A549 (cell line): Measurements from ENCODE around the gene GLTPD2. TPM values are rescaled to one million over a fixed set of nuclear protein-coding genes. Genes with fewer than 3 reads are reported as not detected.

Experiments used
- ATAC-seq, 2 experiments: fragments of 200-7000 bp in 1 of 2; fragments of >200 bp in 1 of 2; cut with Nextera tagmentation in 1 of 2; cut with Tn5 transposase in 1 of 2; 3 replicates each; pipeline versions ENCODE4 v1.8.0 to v1.9.1; 2018 to 2020; ENCODE audit warnings: mild to moderate bottlenecking in 1 of 2, moderate library complexity in 1 of 2
- CTCF ChIA-PET: fragments of 300-600 bp; sonication (Branson Sonifier 250); formaldehyde crosslinking; extraction: SDS; loops from one replicate; lab custom pipeline; 2021; ENCODE audit warnings: antibody characterized with exemption, inconsistent platforms; lab: Yijun Ruan, JAX
- POLR2A ChIA-PET: fragments of 350-600 bp; formaldehyde crosslinking; extraction: SDS; loops from one replicate; lab custom pipeline; 2021; ENCODE audit warnings: antibody characterized with exemption, inconsistent platforms; lab: Yijun Ruan, JAX
- DNase-seq, 2 experiments: peaks; one replicate each; pipeline versions ENCODE4 v3.0.0 to v3.0.0-alpha.2; 2011 to 2016; ENCODE audit warnings: low read depth in 1 of 2, low spot score in 1 of 2
- FAIRE-seq: peaks from 2 replicates; lab custom pipeline; 2011; peaks lifted over from hg19 to GRCh38; lab: Jason Lieb, UNC
- H3K27ac ChIP-seq, 2 experiments: fragments of >200 bp; sonication (Bioruptor Twin); formaldehyde crosslinking; 3 replicates each; pipeline ENCODE4 v1.5.1; 2016 to 2017
- H3K4me1 ChIP-seq: fragments of >200 bp; sonication (Bioruptor Twin); formaldehyde crosslinking; 3 replicates; pipeline ENCODE4 v1.6.1; 2016
- H3K4me2 ChIP-seq: fragments of >200 bp; sonication (Bioruptor Twin); formaldehyde crosslinking; 3 replicates; pipeline ENCODE4 v1.6.1; 2016
- H3K4me3 ChIP-seq: fragments of >200 bp; sonication (Bioruptor Twin); formaldehyde crosslinking; 3 replicates; pipeline ENCODE4 v1.5.1; 2016
- H3K9me3 ChIP-seq: fragments of >200 bp; sonication (Bioruptor Twin); formaldehyde crosslinking; 3 replicates; pipeline ENCODE4 v1.6.1; 2016
- CBX2 ChIP-seq: fragments of 200-600 bp; sonication (generic); IDR thresholded peaks from 2 replicates; pipeline ENCODE4 v1.6.1; 2016; ENCODE audit warnings: low read depth, mild to moderate bottlenecking, borderline replicate concordance
- CHD4 ChIP-seq: fragments of 200-600 bp; sonication (generic); IDR thresholded peaks from 2 replicates; pipeline ENCODE4 v1.6.1; 2016; ENCODE audit warnings: antibody characterized with exemption, mild to moderate bottlenecking, borderline replicate concordance
- ELK1 ChIP-seq: fragments of 150-350 bp; IDR thresholded peaks from 2 replicates; pipeline ENCODE4 v1.6.1; 2014; ENCODE audit warnings: low read depth, mild to moderate bottlenecking, low read length
- EP300 ChIP-seq, 2 experiments: fragments of >200 bp; sonication (Bioruptor Twin); formaldehyde crosslinking; IDR thresholded peaks; 2 replicates in 1 of 2; 3 replicates in 1 of 2; pipeline ENCODE4 v1.6.1; 2016 to 2017
- HDAC2 ChIP-seq: fragments of 200-600 bp; sonication (generic); IDR thresholded peaks from 2 replicates; pipeline ENCODE4 v1.6.1; 2016
- HOXB5 ChIP-seq: fragments of 250-450 bp; sonication (Bioruptor Pico); IDR thresholded peaks from 2 replicates; pipeline ENCODE4 v1.5.0; 2020; ENCODE audit warnings: mild to moderate bottlenecking, moderate library complexity
- JUN ChIP-seq, 2 experiments: fragments of >200 bp; sonication (Bioruptor Twin); formaldehyde crosslinking; IDR thresholded peaks; 2 replicates in 1 of 2; 3 replicates in 1 of 2; pipeline ENCODE4 v1.6.1; 2016 to 2017
- KDM1A ChIP-seq: fragments of 200-600 bp; sonication (generic); IDR thresholded peaks from 2 replicates; pipeline ENCODE4 v1.6.1; 2016; ENCODE audit warnings: low read depth, mild to moderate bottlenecking
- MYC ChIP-seq: IDR thresholded peaks from 2 replicates; pipeline ENCODE4 v1.6.1; 2012; ENCODE audit warnings: mild to moderate bottlenecking, inconsistent platforms, low read length, improper control_type of control experiment, borderline replicate concordance
- NFE2L2 ChIP-seq: fragments of 150-350 bp; conservative IDR thresholded peaks from 2 replicates; pipeline ENCODE4 v1.6.1; 2014; ENCODE audit warnings: low read length
- NR3C1 ChIP-seq: fragments of >200 bp; sonication (Bioruptor Twin); formaldehyde crosslinking; IDR thresholded peaks from 3 replicates; pipeline ENCODE4 v1.6.1; 2017
- PHF8 ChIP-seq: fragments of 200-600 bp; sonication (generic); IDR thresholded peaks from 2 replicates; pipeline ENCODE4 v1.6.1; 2016; ENCODE audit warnings: low read depth, mild to moderate bottlenecking, antibody characterized with exemption, moderate library complexity, borderline replicate concordance
- POLR2A ChIP-seq: IDR thresholded peaks from 2 replicates; pipeline ENCODE4 v1.6.1; 2012; ENCODE audit warnings: mild to moderate bottlenecking, low read length
- RARB ChIP-seq: fragments of 250-450 bp; sonication (Bioruptor Pico); IDR thresholded peaks from 2 replicates; pipeline ENCODE4 v1.8.0; 2021; ENCODE audit warnings: mild to moderate bottlenecking, moderate library complexity
- REST ChIP-seq: fragments of 200-600 bp; sonication (generic); IDR thresholded peaks from 2 replicates; pipeline ENCODE4 v1.6.1; 2016; ENCODE audit warnings: antibody characterized with exemption, mild to moderate bottlenecking, moderate library complexity
- RFX5 ChIP-seq: fragments of 450-650 bp; IDR thresholded peaks from 2 replicates; pipeline ENCODE4 v1.7.1; 2014; ENCODE audit warnings: antibody characterized with exemption, mild to moderate bottlenecking, moderate library complexity
- RNF2 ChIP-seq: fragments of 200-600 bp; sonication (generic); IDR thresholded peaks from 2 replicates; pipeline ENCODE4 v1.6.1; 2016; ENCODE audit warnings: low read depth, mild to moderate bottlenecking, antibody characterized with exemption, moderate library complexity, borderline replicate concordance
- SMC3 ChIP-seq: fragments of >200 bp; sonication (Bioruptor Twin); formaldehyde crosslinking; IDR thresholded peaks from 3 replicates; pipeline ENCODE4 v1.6.1; 2018; ENCODE audit warnings: inconsistent platforms
- ZC3H11A ChIP-seq: fragments of 450-650 bp; IDR thresholded peaks from 2 replicates; pipeline ENCODE4 v1.6.1; 2014; ENCODE audit warnings: antibody characterized with exemption, mild to moderate bottlenecking
- WGBS: methylation state at CpG from one replicate; pipeline ENCODE4 v1.1.6; 2017; ENCODE audit errors: missing lambda C conversion rate; 5-methylcytosine and 5-hydroxymethylcytosine counted together
- polyA minus RNA-seq: library from RNA; depleted of rRNA, polyadenylated mRNA; stranded (reverse); fragments of >200 nt; gene quantifications from 2 replicates; pipeline ENCODE4 v1.2.3, GENCODE V29; 2011; rRNA and poly(A)+ RNA removed
- polyA plus RNA-seq, 4 experiments: library from polyadenylated mRNA; depleted of rRNA in 3 of 4; stranded (reverse); fragments of >200 nt; fragmentation: RNase III in 1 of 4; extraction: RNeasy Plus Mini Kit Qiagen cat#74134 plus additional on column Dnase treatment in 1 of 4; gene quantifications; 2 replicates in 3 of 4; 3 replicates in 1 of 4; pipeline ENCODE4 v1.2.3, GENCODE V29; 2011 to 2017
- TF ChIP-seq, protein P1 (sequence below): fragments of >200 bp; sonication (Bioruptor Twin); formaldehyde crosslinking; IDR thresholded peaks from 3 replicates; pipeline ENCODE4 v1.6.1; 2016
- TF ChIP-seq, protein P2 (sequence below): IDR thresholded peaks from 2 replicates; pipeline ENCODE4 v1.6.1; 2012
- TF ChIP-seq, protein P3 (sequence below): IDR thresholded peaks from 2 replicates; pipeline ENCODE4 v1.6.1; 2012; ENCODE audit warnings: low read depth, borderline replicate concordance

The GLTPD2 gene
- polyA plus RNA-seq (2011; rRNA removed) (not detected in 2 replicates), polyA plus RNA-seq (2017; fragmentation: RNase III; extraction: RNeasy Plus Mini Kit Qiagen cat#74134 plus additional on column Dnase treatment) (not detected in 3 replicates), polyA minus RNA-seq (not detected in 2 replicates)
- 0.04 and 0.06 TPM in 2 replicates for polyA plus RNA-seq (2012; cell fraction: cytosol; rRNA removed)
- polyA plus RNA-seq (2012; cell fraction: nucleus; rRNA removed), result 0.06 TPM in 1 of 2 replicates, not detected in the other

DNA sequence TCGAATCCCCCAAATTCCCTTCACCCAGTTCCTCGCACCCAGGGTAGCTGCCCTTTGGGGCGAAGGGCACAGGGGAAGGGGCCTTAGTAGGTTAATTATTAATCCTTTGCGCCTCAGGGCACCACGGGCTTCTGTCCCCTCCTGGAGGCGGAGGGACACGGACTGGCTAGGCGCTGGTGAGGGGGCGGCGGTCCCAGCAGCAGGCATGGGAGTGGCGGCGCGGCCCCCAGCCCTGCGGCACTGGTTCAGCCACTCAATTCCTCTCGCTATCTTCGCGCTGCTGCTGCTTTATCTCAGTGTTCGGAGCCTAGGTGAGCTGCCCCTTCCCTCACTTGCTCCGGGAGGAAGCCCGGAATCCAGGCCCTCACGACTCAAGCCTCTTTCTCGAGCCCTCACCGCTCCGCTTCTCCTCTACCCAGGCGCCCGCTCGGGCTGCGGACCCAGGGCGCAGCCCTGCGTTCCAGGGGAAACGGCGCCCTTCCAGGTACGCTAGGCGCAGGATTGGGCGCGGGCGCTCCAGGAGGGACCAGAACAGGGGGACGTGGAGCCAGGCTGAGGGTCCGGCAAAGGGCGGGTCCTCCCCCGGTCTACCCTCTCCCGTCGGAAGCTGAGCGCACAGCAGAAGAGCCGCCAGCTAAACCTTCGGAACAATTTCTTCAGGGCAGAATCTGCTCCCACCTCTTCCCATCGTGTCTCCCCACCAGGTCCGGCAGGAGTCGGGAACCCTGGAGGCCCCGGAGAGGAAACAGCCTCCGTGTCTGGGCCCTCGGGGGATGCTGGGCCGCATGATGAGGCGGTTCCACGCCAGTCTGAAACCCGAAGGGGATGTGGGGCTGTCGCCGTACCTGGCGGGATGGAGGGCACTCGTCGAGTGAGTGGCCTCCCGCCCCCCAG lies at the start of gene GLTPD2:
TSS of gene GLTPD2 (plus strand) at position 158 of the 894 bp plus-strand sequence. CDS start at position 206, 48 bp downstream.
- DNase-seq (no peak), ATAC-seq (no peak; a peak in 3 of 6 replicates), FAIRE-seq (no peak)
- ChIA-PET CTCF (interaction anchor here (0.5 to 9.4 kb wide), 59 partner anchors 11 to 368 kb away, joined by 3 to 271 read pairs (median 7); partner anchors contain the start of genes ARRB2, C17orf107, C17orf114 and CHRNE), POLR2A (interaction anchor here (0.6 to 2.3 kb wide), 22 partner anchors 9 to 178 kb away, joined by 3 to 25 read pairs (median 6); partner anchors contain the start of genes ARRB2, CXCL16, MED11 and MINK1)
- Histone ChIP-seq H3K4me1 (peaks cover 27% of the 10 kb centered on the region), H3K9me3 (no peaks in the 10 kb centered on the region), H3K4me2 (peak within 1 kb of the TSS; percentile 97), H3K27ac (peak within 1 kb of the TSS; percentile 91 to 98), H3K4me3 (peak within 1 kb of the TSS; percentile 62)
- WGBS, result 63% methylated on average over 62 of the region's 62 CpGs
- TF ChIP-seq REST (no peak), POLR2A (no peak), ELK1 (no peak), SMC3 (no peak), CBX2 (no peak), CHD4 (no peak), EP300 (IDR thresholded peaks at IDR 0.05) (no peak), ZC3H11A (no peak), MYC (no peak)
- TF ChIP-seq, protein P1, sequence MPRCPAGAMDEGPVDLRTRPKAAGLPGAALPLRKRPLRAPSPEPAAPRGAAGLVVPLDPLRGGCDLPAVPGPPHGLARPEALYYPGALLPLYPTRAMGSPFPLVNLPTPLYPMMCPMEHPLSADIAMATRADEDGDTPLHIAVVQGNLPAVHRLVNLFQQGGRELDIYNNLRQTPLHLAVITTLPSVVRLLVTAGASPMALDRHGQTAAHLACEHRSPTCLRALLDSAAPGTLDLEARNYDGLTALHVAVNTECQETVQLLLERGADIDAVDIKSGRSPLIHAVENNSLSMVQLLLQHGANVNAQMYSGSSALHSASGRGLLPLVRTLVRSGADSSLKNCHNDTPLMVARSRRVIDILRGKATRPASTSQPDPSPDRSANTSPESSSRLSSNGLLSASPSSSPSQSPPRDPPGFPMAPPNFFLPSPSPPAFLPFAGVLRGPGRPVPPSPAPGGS, result no peak

- peak within 1 kb of the TSS; percentile 79 to 87 for H3K27ac ChIP-seq
- FAIRE-seq (no peak), ATAC-seq (peak; percentile 63 to 76), DNase-seq (peak; percentile 39 to 85)
- peak within 1 kb of the TSS; percentile 86 for H3K4me3 ChIP-seq
- peaks cover 9% of the 10 kb centered on the region for H3K4me1 ChIP-seq
- peak; percentile 38 for TF ChIP-seq POLR2A
- TF ChIP-seq, protein P2, sequence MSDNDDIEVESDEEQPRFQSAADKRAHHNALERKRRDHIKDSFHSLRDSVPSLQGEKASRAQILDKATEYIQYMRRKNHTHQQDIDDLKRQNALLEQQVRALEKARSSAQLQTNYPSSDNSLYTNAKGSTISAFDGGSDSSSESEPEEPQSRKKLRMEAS, result peak; percentile 68
- no peak for TF ChIP-seq RFX5
- TF ChIP-seq KDM1A, result no peak
- TF ChIP-seq EP300 (IDR thresholded peaks at IDR 0.05), result no peak
- peak; percentile 89 for TF ChIP-seq RNF2
- no peak for TF ChIP-seq NR3C1
- TF ChIP-seq RARB (CRISPR knock-in tag), result no peak
- TF ChIP-seq, protein P3, sequence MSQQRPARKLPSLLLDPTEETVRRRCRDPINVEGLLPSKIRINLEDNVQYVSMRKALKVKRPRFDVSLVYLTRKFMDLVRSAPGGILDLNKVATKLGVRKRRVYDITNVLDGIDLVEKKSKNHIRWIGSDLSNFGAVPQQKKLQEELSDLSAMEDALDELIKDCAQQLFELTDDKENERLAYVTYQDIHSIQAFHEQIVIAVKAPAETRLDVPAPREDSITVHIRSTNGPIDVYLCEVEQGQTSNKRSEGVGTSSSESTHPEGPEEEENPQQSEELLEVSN, result peak; percentile 67
- peak in 1 of 2 experiments; percentile 27; a peak in 2 of 5 replicates for TF ChIP-seq JUN (IDR thresholded peaks at IDR 0.05)
- no peak for TF ChIP-seq HDAC2
- TF ChIP-seq PHF8, result peak; percentile 63
- no peak for TF ChIP-seq NFE2L2
- no peak for TF ChIP-seq HOXB5 (CRISPR knock-in tag)
- ChIA-PET CTCF (interaction anchor here (1.2 to 10.2 kb wide), 4 partner anchors 9 to 173 kb away, joined by 3 to 115 read pairs (median 4); partner anchors contain the start of genes ARRB2, GLTPD2 and VMO1), POLR2A (interaction anchor here (1.0 to 1.8 kb wide), 2 partner anchors 29 to 51 kb away, joined by 3 to 6 read pairs; no protein-coding TSS in a partner anchor)
- WGBS, result 4% methylated on average over 50 of the region's 100 CpGs
- H3K9me3 ChIP-seq, result no peaks in the 10 kb centered on the region
- H3K4me2 ChIP-seq, result peak within 1 kb of the TSS; percentile 99
Measured at GRCh38 chr17:4739122-4740024, 49.4 kb upstream of the GLTPD2 start, which contains the start of the genes CXCL16 and ZMYND15. TSS of gene CXCL16 (minus strand) at chr17:4739928. CDS start at chr17:4739339, 589 bp downstream. TSS of gene ZMYND15 (plus strand) at chr17:4739833. CDS start at chr17:4740549, 716 bp downstream.
